OCI-LY7 (cell line): ENCODE results near the gene MAP1S.

ENCODE experiments used
- CTCF ChIP-seq: fragments of 200-600 bp; sonication (generic); conservative IDR thresholded peaks from 2 replicates; pipeline ENCODE4 v1.5.1; 2014; ENCODE audit warnings: mild to moderate bottlenecking, antibody characterized with exemption, low read length, moderate library complexity, mixed read lengths
- EZH2phosphoT487 ChIP-seq: fragments of 200-600 bp; sonication (generic); IDR thresholded peaks from 2 replicates; pipeline ENCODE4 v1.6.1; 2018; ENCODE audit warnings: low read depth, borderline replicate concordance, mild to moderate bottlenecking, mixed run types, antibody characterized with exemption, low read length, moderate library complexity, mixed read lengths

- TF ChIP-seq EZH2phosphoT487 (no peak), CTCF (peak; percentile 71)
Observed at GRCh38 chr19:17677002-17677401, 42.3 kb upstream of the MAP1S start.
